Retina (tissue), 1 donor: ENCODE results near the gene ZFR2.
"Not testable (repeated sequence)": the region's sequence is repeated elsewhere in the genome, so short reads cannot be mapped to it uniquely, and the experiment has no call there.

Experiments used
- DNase-seq: peaks from one replicate; pipeline ENCODE4 v3.0.0-alpha.2; 2016

Gene ZFR2

GRCh38 chr19:3836887-3837286, 32.0 kb downstream of the ZFR2 start:
- no peak for DNase-seq

GRCh38 chr19:3835055-3835435, 33.8 kb downstream of the ZFR2 start:
- no peak for DNase-seq

DNA sequence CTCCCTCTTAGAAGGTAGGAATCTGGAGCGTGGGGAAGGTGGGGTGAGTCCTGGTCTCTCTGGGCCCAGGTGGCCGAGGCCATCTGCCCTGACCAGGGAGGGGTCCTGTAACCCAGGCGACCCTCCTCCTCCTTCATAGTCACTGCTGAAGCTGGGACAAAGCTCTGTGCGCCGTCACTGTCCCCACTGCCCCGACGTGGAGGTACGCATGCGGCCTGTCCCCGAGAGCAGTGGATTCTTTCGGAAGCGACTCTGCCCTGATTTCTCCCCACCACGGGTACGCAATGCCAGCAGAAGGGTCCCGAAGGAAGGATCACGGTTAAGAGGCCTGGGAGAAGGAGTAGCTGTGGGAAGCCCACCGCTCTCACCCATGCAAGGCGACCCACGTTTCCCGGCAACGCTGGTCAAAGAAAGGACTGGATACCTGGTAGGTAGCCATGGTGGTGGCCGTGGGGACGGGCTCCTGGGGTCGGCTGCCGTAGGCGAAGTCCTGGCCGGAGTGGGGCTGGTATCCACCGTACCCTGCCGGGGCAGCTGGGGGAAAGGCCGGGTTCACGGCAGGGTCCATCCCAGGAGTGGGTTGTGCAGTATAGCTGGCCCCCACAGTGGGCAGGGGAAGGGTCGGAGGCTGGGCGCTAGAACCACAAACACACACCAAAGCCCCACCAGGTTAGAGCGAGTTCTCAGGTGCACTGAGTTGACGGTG, 34.3 kb downstream of the ZFR2 start:
- DNase-seq: no peak

DNA sequence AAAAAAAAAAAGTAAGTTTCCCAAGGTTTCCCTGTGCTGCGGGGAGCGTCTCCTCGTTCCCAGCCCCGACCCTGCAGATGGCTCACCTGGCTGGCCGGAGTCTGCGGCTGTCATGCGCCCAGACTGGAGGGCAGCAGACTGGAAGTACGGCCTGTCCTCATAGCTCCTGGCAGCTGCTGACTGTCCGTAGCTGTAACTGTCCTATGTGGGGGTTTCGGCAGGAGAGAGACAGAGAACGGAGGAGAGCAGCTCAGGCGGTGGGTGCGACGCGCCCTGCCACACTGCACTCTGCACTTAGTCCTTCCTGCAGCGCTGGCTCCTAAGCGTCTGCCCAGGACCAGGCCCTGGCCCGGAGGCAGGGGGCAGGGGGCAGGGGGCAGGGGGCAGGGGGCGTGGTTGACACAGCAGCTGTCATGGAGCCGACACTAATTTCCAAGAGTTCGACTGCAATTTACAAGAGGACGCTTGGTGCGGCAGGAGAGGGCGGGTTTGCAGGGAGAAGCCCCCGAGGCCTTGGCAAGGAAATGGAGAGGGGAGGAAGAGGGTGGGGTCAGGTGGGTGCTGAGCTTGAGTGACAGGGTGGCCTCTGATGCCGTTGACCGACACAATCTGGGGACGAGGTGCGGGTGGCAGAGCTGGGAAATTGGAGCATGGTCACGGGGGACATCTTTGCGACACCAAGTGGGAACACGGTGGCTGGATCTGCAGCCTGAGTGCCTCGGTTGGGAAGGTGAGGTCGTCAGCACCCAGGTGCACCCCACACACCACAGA, 35.1 kb downstream of the ZFR2 start:
- no peak for DNase-seq

- DNase-seq: no peak
Observed at GRCh38 chr19:3832001-3832400, 36.8 kb downstream of the ZFR2 start.

GRCh38 chr19:3831601-3832000, 37.2 kb downstream of the ZFR2 start:
- no peak for DNase-seq

GRCh38 chr19:3830621-3831589, 37.9 kb downstream of the ZFR2 start:
- peak; percentile 43 for DNase-seq

DNA sequence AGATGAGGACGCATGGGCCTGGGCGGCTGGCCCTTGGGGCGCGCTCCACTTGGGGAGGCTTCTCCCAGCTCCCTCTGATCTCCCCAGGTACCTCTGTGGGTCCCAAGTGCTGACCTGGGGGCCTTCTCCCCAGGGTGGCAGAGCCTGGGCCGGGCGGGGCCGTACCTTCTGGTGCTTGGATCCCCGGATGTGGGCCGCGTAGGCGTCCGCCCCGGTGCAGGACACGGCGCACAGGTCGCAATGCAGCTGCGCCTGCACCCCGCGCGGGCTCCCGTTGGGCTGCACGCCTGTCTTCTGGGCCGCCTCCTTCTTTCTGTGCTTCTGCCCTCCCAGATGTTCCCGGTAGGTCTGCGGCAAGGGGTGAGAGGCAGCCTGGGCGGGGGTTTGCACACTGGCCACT, 41.5 kb downstream of the ZFR2 start:
- DNase-seq: no peak

GRCh38 chr19:3826163-3826562, 42.7 kb downstream of the ZFR2 start:
- DNase-seq: no peak

- no peak for DNase-seq
Observed at GRCh38 chr19:3825286-3825956, 43.4 kb downstream of the ZFR2 start.

- DNase-seq: no peak
Observed at GRCh38 chr19:3823350-3823713, 45.5 kb downstream of the ZFR2 start.

- DNase-seq: no peak
Observed at GRCh38 chr19:3822683-3823349, 46.0 kb downstream of the ZFR2 start.

GRCh38 chr19:3821857-3822364, 46.9 kb downstream of the ZFR2 start:
- DNase-seq: peak; percentile 89

- no peak for DNase-seq
Observed at GRCh38 chr19:3821156-3821555, 47.7 kb downstream of the ZFR2 start.

GRCh38 chr19:3819989-3820388, 48.8 kb downstream of the ZFR2 start:
- DNase-seq: no peak

- no peak for DNase-seq
Observed at GRCh38 chr19:3818918-3819317, 49.9 kb downstream of the ZFR2 start.

GRCh38 chr19:3818466-3818865, 50.4 kb downstream of the ZFR2 start:
- DNase-seq: no peak

- peak; percentile 53 for DNase-seq
Observed at GRCh38 chr19:3817761-3818160, 51.1 kb downstream of the ZFR2 start.

DNA sequence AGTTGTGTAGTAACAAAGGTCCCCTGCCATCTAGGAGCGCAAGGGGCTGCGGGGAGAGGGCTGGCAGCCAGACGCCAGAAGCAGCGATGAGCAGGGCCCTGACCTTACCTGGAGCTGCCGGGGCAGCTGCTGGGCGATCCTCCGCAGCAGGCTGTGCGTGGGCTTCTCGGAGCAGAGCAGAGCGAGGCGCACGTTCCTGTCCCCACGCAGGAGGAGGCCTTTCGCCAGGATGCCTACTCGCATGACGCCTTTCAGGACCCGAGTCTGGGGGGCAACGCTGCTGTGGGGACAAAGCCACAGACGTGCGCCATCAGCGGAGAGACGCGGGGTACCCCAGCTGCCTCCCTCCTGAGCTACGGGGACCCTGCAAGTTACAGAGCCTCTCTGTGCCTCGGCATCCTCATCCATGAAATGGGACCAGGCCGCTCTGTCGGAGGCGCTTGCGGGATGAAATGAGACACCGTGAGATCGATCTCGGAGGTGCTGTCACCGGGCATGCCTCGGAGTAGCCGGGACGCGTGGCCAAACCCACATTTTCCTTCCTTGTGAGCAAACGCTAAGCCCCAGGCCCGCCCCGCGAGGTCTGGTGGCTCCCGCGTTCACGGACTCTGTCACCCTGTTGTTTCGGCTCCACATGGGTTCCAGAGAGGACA, 52.1 kb downstream of the ZFR2 start:
- no peak for DNase-seq

DNA sequence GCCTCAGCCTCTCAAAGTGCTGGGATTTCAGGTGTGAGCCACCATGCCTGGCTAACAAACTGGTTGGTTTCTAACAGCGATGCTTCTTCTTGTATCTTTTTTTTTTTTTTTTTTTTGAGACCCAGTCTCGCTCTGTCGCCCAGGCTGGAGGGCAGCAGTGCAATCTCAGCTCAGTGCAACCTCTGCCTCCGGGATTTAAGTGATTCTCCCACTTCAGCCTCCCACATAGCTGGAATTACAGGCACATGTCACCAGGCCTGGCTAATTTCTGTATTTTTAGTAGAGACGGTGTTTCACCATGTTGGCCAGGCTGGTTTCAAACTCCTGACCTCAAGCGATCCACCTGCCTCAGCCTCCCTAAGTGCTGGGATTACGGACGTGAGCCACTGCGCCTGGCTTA, 52.7 kb downstream of the ZFR2 start:
- not testable (repeated sequence) for DNase-seq

- no peak for DNase-seq
Observed at GRCh38 chr19:3814648-3815047, 54.2 kb downstream of the ZFR2 start.
